NB4 (cell line): ENCODE measurements around the gene TSPAN5.

Experiments used
- DNase-seq: peaks from one replicate; pipeline ENCODE4 v3.0.0; 2010; ENCODE audit warnings: low read depth
- H3K4me3 ChIP-seq: one replicate; pipeline ENCODE4 v1.5.1; 2011; ENCODE audit warnings: mild to moderate bottlenecking, low read depth, low read length, moderate library complexity
- MYC ChIP-seq: IDR thresholded peaks from 2 replicates; pipeline ENCODE4 v1.6.1; 2011; ENCODE audit warnings: low read depth, low read length
- POLR2A ChIP-seq: IDR thresholded peaks from 2 replicates; pipeline ENCODE4 v1.6.1; 2011; ENCODE audit warnings: mild to moderate bottlenecking; ENCODE audit not compliant: insufficient read length; ENCODE audit errors: extremely low read depth
- TF ChIP-seq, protein P1 (sequence below): IDR thresholded peaks from one replicate; pipeline ENCODE4 v1.5.1; 2012; ENCODE audit warnings: low read depth, low read length
- TF ChIP-seq, protein P2 (sequence below): IDR thresholded peaks from 2 replicates; pipeline ENCODE4 v1.6.1; 2011; ENCODE audit warnings: low read depth, low read length

Gene TSPAN5

DNA sequence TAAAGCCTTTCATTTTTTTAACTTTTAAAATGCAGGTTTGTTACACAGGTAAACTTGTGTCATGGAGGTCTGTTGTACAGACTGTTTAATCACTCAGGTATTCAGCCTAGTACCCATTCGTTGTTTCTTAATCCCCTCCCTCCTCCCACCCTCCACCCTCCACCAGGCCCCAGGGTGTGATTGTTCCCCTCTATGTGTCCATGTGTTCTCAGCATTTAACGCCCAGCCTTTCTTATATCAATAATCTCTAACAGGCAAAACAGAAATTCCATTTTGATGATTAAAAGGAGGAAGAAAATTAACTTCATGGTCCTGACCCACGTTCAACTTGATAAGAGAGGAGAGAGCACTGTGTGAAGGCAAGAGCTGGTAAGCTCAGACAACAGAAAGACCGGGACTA lies 75.1 kb downstream of the TSPAN5 start:
- TF ChIP-seq, protein P1, sequence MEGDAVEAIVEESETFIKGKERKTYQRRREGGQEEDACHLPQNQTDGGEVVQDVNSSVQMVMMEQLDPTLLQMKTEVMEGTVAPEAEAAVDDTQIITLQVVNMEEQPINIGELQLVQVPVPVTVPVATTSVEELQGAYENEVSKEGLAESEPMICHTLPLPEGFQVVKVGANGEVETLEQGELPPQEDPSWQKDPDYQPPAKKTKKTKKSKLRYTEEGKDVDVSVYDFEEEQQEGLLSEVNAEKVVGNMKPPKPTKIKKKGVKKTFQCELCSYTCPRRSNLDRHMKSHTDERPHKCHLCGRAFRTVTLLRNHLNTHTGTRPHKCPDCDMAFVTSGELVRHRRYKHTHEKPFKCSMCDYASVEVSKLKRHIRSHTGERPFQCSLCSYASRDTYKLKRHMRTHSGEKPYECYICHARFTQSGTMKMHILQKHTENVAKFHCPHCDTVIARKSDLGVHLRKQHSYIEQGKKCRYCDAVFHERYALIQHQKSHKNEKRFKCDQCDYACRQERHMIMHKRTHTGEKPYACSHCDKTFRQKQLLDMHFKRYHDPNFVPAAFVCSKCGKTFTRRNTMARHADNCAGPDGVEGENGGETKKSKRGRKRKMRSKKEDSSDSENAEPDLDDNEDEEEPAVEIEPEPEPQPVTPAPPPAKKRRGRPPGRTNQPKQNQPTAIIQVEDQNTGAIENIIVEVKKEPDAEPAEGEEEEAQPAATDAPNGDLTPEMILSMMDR, result no peak
- TF ChIP-seq, protein P2, sequence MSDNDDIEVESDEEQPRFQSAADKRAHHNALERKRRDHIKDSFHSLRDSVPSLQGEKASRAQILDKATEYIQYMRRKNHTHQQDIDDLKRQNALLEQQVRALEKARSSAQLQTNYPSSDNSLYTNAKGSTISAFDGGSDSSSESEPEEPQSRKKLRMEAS, result no peak
- TF ChIP-seq MYC (no peak), POLR2A (no peak)
- no peak for DNase-seq
- no peak overlapping the region for H3K4me3 ChIP-seq

DNA sequence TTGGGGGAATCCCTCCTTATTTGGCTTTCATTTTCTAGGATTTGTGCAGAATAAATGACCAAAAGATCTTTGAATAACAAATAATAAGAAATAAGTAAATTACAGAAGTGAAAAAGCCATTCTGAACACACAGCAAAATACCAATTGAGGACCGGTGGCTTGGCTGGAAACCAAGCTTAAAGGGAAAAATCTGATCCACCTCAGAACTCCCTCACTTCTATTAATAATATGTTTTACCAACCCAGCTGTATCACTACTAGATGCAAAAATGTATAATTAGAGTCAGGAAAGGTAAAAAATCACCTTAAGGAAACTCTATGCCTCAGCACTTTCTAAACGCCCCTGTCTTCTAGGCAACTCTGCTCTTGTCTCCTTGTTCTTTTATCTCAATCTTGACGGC lies 77.3 kb downstream of the TSPAN5 start:
- no peak for DNase-seq

DNA sequence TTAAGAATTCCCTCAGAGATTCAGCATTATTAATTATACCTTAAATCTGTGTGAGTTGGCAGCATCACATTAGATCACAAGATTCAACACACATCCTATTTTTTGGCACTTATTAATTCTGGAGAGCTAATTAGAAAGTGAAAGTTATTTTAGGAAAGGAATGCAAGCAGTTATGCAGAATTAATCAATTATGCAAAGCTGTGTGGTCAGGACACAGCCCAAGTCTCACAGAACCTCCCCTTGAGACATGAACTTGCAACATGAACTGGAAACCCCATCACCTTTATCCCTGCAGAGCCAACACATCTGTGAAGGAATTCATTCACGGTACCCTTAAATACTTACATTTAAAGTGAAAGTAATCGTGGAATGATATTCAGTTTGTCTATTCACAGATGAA lies 80.5 kb downstream of the TSPAN5 start:
- H3K4me3 ChIP-seq, result no peak overlapping the region
- DNase-seq, result no peak
- TF ChIP-seq, protein P1, result no peak
- no peak for TF ChIP-seq MYC

More for the DNA sequence above, 77.3 kb downstream of the TSPAN5 start:
- H3K4me3 ChIP-seq, result no peak overlapping the region
- TF ChIP-seq POLR2A, result no peak
- TF ChIP-seq, protein P1, result no peak
- TF ChIP-seq, protein P2, result no peak

DNA sequence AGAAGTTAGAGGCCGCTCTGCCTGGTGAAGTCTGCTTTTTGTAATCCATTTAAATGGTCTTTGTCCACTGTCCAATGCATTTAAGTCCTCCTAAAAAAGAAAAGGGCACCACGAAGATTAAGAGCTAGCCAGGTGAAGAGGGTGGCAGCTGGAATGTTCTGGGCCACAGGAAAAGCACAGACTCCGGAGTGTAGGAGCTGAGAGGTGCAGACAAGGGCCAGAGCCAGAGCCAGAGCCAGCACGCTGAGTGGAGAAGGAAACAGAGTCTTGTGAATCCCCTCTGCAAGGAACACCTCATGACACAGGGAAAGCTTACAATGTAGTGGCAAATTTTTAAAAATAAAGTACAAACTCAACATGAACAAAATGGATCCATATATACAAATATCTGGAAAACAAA lies 83.6 kb downstream of the TSPAN5 start:
- DNase-seq, result no peak
- TF ChIP-seq, protein P2, result no peak
- TF ChIP-seq, protein P1, result no peak
- TF ChIP-seq MYC (no peak), POLR2A (no peak)
- H3K4me3 ChIP-seq, result no peak overlapping the region

DNA sequence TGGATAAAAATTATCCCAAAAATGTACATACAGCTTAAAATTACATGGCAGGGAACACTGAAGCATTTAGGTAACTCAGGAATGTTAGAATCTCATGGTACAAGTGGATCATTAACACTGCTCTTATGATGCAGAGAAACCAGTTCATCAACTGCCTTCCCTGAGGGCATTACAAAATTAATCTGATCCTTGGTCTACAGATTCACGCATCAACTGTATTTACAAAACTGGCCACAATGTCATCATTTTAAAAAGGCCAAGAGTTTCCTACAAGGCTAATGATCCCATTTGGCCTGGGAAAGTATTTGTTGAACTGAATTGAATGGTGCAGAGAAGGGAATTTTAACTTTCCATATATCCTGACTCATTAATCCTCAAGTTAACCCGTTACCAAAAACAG lies 84.6 kb downstream of the TSPAN5 start:
- no peak for DNase-seq
- no peak overlapping the region for H3K4me3 ChIP-seq
- TF ChIP-seq, protein P2, result no peak
- TF ChIP-seq POLR2A, result no peak
- TF ChIP-seq, protein P1, result no peak
- TF ChIP-seq MYC, result no peak

DNA sequence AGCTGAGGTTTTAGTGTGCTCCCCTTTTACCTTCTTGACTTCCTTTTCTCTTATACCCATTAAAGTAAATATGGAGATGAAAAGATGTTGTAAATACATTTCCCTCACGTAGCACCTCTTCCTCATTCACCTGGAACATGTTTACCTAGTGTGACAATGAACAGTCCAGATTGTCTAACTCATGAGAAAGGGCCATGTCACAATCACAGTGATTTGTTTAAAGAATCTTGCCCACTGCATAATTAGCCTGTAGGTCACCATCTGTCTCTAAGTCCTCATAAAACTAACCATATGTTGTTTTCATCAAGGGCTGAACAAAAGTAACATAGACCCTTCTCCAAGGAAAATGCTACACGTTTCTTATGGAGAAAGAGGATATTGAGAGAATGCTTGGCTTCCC lies 85.7 kb downstream of the TSPAN5 start:
- no peak for TF ChIP-seq POLR2A
- TF ChIP-seq, protein P1, result no peak
- TF ChIP-seq MYC, result no peak
- TF ChIP-seq, protein P2, result no peak
- no peak for DNase-seq
- H3K4me3 ChIP-seq, result no peak overlapping the region
